ENCODE measurements around the gene SAGE1. TPM values are rescaled to one million over a fixed set of nuclear protein-coding genes. Genes with fewer than 3 reads are reported as not detected.

Gene SAGE1
- total and polyA plus RNA-seq, 9 of the 15 experiments (the other 6 are each of a cell fraction or from before 2014, with no cell fraction given) = 14.6 to 79.2 (median 29.3) TPM

DNA sequence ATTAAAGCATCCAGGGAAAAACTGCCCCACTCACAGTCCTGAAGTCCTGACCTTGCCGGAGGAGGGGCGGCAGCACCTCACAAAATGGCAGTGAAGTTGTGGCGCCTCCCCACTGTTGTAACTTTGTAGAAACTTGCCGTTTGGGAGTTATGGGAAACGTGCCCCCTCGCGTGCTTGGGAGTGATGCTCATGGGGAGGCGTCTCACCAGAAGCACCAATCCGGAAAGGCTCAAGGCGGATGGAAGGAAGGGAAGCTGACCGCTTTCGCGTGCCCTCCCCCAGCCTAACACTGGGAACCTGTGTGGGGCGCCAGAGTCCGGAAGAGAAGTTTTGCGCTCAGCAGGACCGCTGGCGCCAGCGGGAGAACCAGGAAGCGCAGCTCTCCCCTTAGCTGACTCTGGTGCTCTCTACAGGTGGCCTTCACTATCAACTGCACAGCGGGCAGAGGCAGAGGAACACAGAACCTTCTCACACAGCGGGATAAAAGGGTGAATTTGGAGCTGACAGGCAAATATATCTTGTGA is at the start of gene SAGE1, which contains the start of gene CT45A10 (continued):
- TF ChIP-seq ARID3A (IDR thresholded peaks at IDR 0.05; ENCODE audit: borderline replicate concordance, low read depth, low read length) (no peak), SMARCA4 (IDR thresholded peaks at IDR 0.05) (no peak), MTA1 (IDR thresholded peaks at IDR 0.05; ENCODE audit: borderline replicate concordance) (0 out of 2 replicates have a peak, but pooled peaks have one; percentile 23), MAFF (IDR thresholded peaks at IDR 0.05; ENCODE audit: low read length) (no peak), TAF15 (IDR thresholded peaks at IDR 0.05; ENCODE audit: low read depth, low read length) (no peak), STAT5A (IDR thresholded peaks at IDR 0.05; ENCODE audit: borderline replicate concordance, low read length) (no peak), ERF (CRISPR knock-in tag; IDR thresholded peaks at IDR 0.05) (no peak), PCBP2 (IDR thresholded peaks at IDR 0.05; ENCODE audit: low read depth, low read length, poor library complexity, severe bottlenecking) (no peak), ZNF695 (CRISPR knock-in tag; IDR thresholded peaks at IDR 0.05) (no peak), HNRNPK (IDR thresholded peaks at IDR 0.05; ENCODE audit: low read depth, low read length, poor library complexity, severe bottlenecking) (no peak), KAT2B (IDR thresholded peaks at IDR 0.05; ENCODE audit: low read depth, low read length) (peak; percentile 29), EP400 (IDR thresholded peaks at IDR 0.05) (peak; percentile 92), E2F4 (CRISPR knock-in tag; IDR thresholded peaks at IDR 0.05; ENCODE audit: low read depth) (no peak), XRCC5 (IDR thresholded peaks at IDR 0.05; ENCODE audit: low read depth, low read length) (peak; percentile 83; the same call in 1 of the 2 replicates), KDM2B (CRISPR knock-in tag; IDR thresholded peaks at IDR 0.05) (no peak), NFE2 (IDR thresholded peaks at IDR 0.05; ENCODE audit: low read depth) (no peak)
- TF ChIP-seq, protein P1, sequence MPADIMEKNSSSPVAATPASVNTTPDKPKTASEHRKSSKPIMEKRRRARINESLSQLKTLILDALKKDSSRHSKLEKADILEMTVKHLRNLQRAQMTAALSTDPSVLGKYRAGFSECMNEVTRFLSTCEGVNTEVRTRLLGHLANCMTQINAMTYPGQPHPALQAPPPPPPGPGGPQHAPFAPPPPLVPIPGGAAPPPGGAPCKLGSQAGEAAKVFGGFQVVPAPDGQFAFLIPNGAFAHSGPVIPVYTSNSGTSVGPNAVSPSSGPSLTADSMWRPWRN (IDR thresholded peaks at IDR 0.05; ENCODE audit: low read depth) = peak; percentile 61; the same call in 1 of the 2 replicates
- TF ChIP-seq, protein P2, sequence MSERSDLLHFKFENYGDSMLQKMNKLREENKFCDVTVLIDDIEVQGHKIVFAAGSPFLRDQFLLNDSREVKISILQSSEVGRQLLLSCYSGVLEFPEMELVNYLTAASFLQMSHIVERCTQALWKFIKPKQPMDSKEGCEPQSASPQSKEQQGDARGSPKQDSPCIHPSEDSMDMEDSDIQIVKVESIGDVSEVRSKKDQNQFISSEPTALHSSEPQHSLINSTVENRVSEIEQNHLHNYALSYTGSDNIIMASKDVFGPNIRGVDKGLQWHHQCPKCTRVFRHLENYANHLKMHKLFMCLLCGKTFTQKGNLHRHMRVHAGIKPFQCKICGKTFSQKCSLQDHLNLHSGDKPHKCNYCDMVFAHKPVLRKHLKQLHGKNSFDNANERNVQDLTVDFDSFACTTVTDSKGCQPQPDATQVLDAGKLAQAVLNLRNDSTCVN (CRISPR knock-in tag; IDR thresholded peaks at IDR 0.05) = no peak
- TF ChIP-seq, protein P3, sequence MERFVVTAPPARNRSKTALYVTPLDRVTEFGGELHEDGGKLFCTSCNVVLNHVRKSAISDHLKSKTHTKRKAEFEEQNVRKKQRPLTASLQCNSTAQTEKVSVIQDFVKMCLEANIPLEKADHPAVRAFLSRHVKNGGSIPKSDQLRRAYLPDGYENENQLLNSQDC (CRISPR knock-in tag; IDR thresholded peaks at IDR 0.05) = no peak
